Ramos (cell line): Measurements from ENCODE around the gene GNAL.
"Not testable (repeated sequence)": the region's sequence is repeated elsewhere in the genome, so short reads cannot be mapped to it uniquely, and the experiment has no call there.

Experiments
- in situ Hi-C: fragments of 300-500 bp; cut with MboI; formaldehyde crosslinking; loops from one replicate; pipeline ENCODE4 v1.14.3; 2022; ENCODE audit warnings: low sequenced_read_pairs; ENCODE audit not compliant: unreplicated experiment

GNAL gene

DNA sequence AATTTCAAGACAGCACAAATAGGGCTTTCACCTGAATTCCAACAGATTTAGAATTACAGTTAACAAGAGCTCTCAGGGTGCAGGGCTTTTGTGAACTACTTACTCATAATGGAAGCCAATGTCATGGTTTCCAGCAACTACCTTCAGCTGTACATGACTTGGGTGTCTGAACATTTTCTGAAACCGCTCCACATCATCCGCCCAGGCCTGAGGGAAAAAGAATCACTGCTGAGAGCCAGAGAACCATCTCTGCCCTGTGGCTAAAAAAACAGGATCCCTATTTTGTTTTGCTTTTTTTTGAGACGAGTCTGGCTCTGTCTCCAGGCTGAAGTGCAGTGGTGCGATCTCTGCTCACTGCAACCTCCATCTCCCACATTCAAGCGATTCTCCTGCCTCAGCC lies 200.2 kb downstream of the GNAL start:
- in situ Hi-C loops, result no loop called here

DNA sequence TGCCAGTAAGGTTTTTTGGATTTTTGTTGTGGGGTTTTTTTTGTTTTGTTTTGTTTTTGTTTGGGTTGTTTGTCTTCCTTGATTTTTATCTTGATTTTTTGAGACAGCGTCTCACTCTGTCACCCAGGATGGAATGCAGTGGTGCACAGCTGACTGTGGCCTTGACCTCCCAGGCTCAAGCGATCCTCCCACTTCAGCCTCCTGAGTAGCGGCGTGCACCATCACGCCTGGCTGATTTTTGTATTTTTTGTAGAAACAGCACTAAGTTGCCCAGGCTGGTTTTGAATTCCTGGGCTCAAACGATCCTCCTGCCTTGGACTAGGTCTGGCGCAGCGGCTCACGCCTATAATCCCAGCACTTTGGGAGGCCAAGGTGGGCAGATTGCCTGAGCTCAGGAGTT lies 202.7 kb downstream of the GNAL start:
- in situ Hi-C loops, result no loop called here

DNA sequence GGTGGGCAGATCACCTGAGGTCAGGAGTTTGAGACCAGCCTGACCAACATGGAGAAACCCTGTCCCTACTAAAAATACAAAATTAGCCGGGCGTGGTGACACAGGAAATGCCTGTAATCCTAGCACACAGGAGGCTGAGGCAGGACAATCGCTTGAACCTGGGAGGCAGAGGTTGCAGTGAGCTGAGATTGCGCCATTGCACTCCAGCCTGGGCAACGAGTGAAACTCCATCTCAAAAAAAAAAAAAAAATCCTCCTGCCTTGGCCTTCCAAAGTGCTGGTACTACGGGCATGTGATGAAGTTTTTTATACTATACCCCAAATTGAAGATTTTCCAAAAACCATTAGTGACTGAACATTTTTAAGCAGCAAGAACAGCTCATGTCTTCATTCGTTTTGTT lies 203.4 kb downstream of the GNAL start:
- in situ Hi-C loops, result not testable (repeated sequence)

DNA sequence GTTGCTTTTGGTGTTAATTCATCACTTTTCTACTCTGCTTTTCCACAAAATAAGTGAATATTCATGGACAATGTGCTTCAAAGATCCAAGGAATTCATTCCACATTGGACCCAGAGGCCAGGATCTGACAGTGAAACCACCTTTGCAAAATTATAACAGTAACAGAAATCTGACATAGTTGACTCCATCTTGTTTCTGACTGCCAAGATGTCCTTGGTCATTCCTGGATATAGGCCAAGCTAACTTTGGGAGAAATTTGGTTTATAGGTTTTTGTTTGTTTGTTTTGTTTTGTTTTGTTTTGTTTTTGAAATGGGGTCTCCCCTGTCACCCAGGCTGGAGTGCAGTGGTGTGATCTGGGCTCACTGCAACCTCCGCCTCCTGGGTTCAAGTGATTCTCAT lies 208.7 kb downstream of the GNAL start:
- in situ Hi-C loops, result no loop called here

DNA sequence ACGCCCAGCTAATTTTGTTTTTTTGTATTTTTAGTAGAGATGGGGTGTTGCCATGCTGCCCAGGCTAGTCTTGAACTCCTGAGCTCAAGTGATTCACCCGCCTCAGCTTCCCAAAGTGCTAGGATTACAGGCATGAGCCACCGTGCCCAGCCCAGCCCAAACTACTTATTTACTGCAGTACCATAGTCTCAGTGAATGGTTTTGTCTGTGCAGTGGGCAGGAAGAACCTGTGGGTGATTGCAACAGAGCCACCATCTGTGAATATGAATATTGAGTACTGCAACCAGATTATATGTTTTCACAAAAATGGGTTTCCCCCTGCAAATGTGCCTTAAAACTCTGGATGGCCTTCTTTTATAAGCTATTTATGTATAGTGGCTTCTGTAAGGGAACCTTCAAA lies 210.0 kb downstream of the GNAL start:
- in situ Hi-C loops, result no loop called here

DNA sequence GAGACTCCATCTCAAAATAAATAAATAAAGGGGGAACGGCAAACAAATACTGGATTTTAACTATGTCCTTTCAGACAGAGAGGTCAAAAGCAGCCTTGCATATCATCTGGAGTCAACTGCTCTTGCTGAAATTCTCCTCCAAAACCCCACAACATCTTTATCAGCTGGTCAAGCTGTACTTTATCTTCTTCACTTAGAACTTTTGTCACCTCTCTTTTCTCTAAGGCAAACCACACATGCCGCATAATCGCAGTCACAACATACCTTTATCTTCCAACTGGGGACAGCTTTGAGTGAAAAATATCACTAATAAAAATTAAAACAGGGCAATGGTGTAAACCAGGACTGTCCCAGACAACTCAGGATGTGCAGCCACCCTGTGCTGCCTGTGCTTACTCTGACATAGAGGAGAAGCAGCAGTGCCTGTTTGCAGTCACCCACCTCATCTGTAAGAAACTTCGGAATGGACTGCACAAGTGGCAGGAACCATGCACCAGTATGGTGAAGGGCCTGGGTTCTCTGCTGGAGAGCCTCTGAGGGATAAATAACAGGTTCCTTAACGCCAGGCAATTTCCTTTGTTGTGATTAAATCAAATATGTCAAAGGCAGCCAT lies 212.9 kb downstream of the GNAL start:
- in situ Hi-C loops, result loop anchor here (10.0 kb wide), 1 partner anchor 57 kb away; no protein-coding TSS in a partner anchor

DNA sequence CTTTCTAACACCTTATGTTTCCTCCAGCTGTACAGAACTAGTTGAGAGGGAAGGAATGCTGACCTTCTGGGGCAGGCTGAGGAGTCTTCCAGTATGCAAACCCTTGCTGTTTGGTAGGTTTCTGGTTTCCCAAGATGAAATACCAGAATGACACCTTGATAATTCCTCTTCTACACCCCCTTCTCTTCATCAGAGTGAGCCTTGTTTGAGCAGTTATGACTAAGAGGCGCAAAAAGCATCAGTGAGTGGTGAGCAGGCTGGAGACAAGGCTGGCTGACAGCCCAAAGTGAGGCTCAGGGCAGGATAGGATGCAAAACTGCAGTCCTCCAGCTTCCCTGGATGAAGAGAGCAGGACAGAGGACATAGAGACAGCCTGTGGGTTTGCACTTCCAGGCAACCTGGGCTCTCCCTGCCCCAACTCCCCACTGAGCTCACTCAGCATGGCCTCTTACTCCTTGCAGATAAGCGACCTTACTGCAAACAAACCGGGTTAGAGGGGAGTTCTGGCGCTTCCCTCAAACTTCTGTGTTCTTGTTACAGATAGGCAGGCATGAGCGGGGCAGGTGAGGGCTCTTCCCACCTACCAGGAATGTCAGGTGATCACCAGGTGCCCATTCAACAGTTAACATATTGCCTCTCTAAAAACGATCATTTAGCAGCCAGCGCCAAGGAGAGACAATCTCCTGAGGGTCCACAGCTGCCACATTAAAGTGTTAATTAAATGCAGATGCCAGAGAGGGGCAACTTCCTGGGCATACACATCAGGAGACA lies 213.6 kb downstream of the GNAL start:
- in situ Hi-C loops, result loop anchor here (10.0 kb wide), 1 partner anchor 58 kb away; no protein-coding TSS in a partner anchor

DNA sequence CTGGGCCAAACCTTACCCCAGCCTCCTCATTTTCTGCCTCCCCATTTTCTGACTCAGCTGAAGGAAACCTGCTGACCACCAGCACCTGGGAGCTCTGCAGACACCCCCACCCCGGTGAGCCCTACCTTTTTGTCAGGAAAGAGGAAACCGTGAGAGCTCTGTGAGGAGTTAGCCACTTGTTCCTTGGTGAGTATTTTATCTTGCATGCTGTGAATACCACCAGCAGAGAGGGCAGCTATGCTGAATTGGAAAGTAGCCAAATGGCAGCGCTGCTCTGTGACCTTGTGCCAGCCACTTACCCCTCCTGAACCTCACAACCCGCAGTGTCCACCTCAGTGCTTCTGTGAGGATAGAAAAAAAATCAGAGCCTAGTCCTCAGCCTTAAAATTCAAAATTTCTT lies 216.5 kb downstream of the GNAL start:
- in situ Hi-C loops, result loop anchor here (10.0 kb wide), 1 partner anchor 61 kb away; no protein-coding TSS in a partner anchor

DNA sequence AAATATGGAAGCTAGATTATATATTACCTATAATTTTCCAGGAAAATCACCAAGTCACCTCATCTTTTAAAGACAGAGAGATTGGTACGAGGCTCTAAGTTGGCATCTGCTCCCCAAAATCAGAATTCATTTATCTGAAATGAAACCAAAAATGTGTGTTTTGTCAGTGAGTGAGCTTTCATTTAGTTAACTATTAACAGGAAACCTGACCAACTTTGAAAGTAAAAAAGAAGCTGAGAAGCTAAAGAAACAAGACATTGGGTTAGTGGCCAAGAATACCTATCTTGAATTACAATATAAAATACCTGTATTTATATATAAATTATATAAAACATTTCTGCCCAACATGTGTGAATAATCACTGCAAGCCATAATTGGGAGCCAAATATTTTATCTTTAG lies 217.1 kb downstream of the GNAL start:
- in situ Hi-C loops, result loop anchor here (10.0 kb wide), 1 partner anchor 61 kb away; no protein-coding TSS in a partner anchor

DNA sequence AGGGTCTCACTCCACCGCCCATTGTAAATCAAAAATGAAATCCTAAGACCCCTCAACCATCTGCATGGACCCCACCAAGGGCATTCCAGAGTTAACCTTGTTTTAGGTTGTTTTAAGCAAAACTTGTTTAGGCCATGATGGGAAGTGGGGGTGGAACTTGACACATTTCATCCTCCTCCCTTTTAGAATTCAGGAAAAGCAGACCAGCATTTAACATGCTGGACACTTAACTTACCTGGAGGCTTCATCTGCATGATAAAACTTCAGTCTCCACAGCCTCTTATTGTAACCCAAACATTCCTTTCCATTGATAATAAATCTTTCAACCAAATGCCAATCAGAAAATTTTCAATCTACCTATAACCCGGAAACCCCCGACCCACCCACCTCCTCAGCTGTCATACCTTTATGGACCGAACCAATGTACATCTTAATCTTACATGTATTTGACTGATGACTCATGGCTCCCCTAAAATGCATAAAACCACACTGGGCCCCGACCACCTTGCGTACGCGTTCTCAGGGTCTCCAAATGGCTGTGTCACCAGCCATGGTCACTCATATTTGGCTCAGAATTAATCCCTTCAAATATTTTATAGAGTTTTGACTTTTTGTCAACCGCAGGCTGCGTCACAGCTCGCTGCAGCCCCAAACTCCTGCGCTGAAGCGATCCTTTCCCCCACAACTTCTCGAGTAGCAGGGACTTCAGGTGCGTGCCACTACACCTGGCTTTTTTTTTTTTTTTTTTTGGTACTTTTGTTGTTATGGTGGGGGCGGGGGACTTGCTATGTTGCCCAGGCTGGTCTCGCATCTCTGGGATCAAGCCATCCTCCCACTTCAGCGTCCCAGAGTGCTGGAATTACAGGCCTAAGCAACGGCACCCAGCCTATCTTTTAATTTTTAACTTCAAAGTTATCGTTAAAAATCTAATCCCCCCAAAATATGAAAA lies 218.1 kb downstream of the GNAL start:
- in situ Hi-C loops, result loop anchor here (10.0 kb wide), 1 partner anchor 62 kb away; no protein-coding TSS in a partner anchor

DNA sequence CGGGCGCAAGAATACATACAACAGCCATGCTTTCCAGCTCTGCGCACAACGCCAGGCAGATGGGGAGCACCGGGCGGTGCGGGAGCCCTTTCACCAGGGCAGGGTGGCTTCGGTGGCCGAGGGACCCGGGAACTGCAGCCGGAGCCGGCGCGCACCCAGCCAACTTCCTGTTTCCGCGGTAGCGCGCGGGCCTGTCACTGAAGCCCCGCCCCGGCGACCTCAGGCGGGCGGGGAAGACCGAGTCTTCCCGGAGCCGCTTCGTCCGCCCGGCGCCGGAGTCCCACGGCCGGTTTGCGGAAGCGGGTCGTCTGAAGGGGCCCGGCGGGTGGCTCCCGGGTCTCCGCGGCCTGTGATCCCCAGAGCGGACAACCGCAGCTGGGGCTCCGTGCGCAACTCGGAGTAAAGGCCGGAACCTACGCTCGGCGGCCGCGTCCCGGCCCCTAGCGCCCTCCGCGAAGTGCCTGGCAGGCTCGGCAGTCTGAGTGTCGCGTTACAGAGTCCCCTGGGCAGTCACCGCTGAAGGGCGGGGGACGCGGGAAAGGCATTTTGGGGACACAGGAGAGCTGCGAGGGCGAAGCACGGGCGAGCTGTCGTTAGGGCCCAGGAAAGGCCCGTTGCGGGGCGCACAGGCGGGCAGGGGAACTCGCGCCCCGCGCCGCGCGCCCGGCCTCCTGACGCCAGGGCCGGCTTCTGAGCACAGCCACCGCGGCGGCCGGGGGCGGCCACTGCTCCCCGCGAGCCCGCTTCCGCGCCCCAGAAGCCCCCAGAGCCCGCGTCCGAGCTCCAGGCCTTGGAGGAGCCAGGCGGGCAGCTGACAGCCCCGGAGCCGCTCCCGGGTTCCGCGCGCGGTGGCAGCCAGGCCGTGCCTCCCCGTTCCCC lies 219.4 kb downstream of the GNAL start, which contains the start of gene MPPE1:
Gene MPPE1, minus strand, starts transcription at position 136 of the 879 bp plus-strand sequence. CDS start 11,053 bp downstream, outside the sequence.
- in situ Hi-C loops, result loop anchor here (10.0 kb wide), 1 partner anchor 64 kb away; no protein-coding TSS in a partner anchor

DNA sequence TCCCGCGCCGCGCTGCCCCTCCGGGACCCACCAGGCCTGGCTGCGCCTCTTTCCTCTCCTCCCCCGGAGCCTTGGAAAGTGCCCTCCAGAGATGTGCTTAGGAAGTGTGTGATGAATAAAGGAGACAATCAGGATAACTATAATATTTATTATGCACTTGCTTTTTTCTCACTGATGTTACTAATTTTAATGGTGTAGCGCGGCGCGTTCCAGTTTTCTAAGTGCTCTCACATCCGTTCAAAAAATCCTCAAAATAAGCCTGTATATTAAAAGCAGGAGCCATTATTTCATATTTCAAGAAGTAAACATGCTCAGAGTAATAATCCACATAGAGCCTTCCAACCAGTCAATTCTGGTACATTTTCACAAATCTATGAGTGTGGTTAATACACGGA lies 220.0 kb downstream of the GNAL start:
- in situ Hi-C loops, result loop anchor here (10.0 kb wide), 1 partner anchor 64 kb away; no protein-coding TSS in a partner anchor

DNA sequence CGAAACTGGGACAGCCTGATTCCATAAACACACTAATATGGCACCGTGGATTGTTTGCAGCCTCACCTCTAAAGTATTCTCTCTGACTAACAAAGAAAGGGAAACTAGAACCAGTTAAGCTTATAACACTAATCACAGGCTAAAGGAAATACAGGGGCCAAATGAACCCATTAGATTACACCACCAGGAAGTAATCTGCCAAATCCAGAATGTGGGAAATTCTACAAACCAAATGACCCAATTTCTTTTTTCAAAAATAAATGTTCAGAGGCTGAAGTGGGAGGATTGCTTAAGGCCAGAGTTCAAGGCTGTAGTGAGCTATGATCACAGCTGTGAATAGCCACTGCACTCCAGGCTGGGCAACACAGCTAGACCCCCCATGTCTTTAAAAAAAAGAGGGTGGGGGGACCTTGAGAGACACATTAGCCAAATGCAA lies 220.5 kb downstream of the GNAL start:
- in situ Hi-C loops, result loop anchor here (10.0 kb wide), 1 partner anchor 65 kb away; no protein-coding TSS in a partner anchor

DNA sequence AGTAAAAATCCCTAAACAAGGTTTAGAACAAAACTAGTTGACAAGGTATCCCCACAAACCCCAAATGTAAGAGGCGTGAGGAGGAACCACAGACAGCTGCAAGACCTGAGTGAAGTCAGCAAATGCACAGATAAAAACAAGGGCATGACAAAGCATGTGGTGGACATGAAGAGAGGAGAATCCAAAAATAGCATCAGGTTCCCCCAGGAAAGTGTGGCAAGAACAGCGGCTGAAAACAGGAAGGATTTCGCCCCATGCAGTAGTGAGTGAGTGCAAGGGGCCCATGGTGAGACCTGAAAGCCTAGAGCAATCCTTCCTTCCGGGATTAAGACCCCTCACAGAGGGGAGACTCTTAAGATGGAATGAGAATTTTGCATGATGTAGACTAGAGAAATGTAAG lies 227.8 kb downstream of the GNAL start:
- in situ Hi-C loops, result not testable (repeated sequence)

DNA sequence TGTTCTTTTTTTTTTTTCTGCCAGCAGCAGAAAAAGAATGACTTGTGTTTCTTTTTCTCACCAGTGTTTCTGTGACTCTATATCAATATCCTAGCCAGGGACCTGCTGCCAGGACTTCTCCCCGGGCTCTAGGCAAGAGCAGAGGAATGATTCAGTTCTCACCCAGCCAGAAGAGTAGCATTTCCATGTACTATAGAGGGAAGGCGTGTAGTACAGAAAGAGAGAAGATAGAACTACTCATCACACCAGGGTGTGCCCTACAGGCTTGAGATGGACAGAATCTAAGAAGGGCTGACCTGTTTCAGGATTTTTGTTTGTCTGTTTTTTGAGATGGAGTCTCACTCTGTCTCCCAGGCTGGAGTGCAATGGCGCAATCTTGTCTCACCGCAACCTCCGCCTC lies 230.5 kb downstream of the GNAL start:
- in situ Hi-C loops, result not testable (repeated sequence)

DNA sequence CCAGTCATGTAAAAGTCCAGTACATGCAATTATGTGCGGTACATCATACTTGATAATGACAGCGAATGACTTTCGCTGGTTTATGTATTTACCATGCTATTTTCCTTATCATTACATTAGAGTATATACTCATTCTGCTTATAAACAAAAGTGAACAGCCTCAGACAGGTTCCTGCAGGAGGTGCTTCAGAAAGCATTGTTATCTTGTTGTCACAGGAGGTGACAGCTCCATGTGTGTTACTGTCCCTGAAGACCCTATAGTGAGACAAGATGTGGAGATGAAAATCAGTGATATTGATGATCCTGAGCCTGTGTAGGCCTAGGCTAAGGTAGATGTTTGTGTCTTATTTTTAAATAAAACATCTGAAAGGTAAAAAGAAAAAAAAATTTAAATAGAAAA lies 234.4 kb downstream of the GNAL start:
- in situ Hi-C loops, result no loop called here

DNA sequence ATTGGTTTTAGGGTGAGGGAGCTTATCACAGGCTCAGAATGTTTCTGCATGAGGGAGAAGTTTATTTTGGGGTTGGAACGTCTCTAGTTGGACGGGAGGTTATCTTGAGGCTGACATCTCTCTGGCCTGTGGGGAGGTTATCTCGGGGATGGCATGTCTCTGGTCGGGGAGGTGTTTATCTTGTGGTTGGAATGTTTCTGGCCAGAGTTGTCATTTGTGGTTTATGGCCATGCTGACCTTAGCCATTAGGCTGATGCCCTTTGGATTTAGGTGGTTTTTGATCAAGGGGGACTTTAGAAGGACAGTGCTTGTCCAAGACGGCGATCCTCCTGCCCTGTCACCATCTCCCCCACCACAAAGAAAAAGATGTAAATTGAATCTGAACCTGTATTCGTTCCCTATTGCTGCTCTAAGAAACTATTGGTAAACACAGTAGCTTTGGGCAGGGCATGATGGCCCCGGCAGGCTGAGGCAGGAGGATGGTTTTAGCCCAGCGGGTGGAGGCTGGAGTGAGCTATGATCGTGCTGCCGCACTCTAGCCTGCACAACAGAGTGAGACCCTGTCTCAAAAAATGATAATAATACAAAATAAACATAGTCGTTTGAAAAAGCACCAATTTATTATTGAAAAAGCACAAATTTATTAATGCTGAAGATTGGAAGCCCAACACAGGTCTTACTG lies 236.9 kb downstream of the GNAL start:
- in situ Hi-C loops, result loop anchor here (25.0 kb wide), 1 partner anchor 311 kb away; no protein-coding TSS in a partner anchor

DNA sequence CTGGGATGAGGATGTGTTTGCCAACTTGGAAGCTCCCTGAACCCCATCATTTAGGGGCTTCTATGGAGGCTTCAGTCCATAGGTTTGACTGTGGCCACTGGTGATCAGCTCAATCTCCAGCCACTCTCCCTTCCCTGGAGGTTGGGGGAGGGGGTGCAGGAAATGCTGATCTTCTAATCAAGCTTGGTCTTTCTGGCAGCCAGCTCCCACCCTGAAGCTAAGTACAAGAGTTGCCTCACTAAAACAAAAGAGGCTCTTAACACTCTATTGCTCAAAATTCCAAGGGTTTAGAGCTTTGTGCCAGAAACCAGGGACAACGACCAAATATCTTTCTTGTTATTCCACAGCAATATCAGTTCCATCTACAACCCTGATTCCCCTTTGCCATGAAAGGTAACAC lies 238.4 kb downstream of the GNAL start:
- in situ Hi-C loops, result loop anchor here (25.0 kb wide), 1 partner anchor 310 kb away; no protein-coding TSS in a partner anchor
